GM19397 (cell line): ENCODE data around the gene SUSD3.
A peak's percentile ranks its signal among the peaks of the same experiment; 100 is the strongest.
"Not testable (repeated sequence)": the region's sequence is repeated elsewhere in the genome, so short reads cannot be mapped to it uniquely, and the experiment has no call there.

ENCODE experiments used
- ATAC-seq: cut with Tn5 transposase; IDR thresholded peaks from one replicate; pipeline ENCODE4 v1.9.1; 2021; ENCODE audit warnings: mild to moderate bottlenecking, moderate library complexity; ENCODE audit not compliant: unreplicated experiment

The SUSD3 gene

GRCh38 chr9:93058355-93059010 is at the start of gene SUSD3:
Gene SUSD3 (plus strand): TSS chr9:93058701. CDS start chr9:93058743, 42 bp downstream.
- ATAC-seq, result peak; percentile 58

GRCh38 chr9:93009337-93010015 is 49.0 kb upstream of the SUSD3 start:
- no peak for ATAC-seq

- no peak for ATAC-seq
These were observed 48.4 kb upstream of the SUSD3 start for GRCh38 chr9:93010056-93010455.

DNA sequence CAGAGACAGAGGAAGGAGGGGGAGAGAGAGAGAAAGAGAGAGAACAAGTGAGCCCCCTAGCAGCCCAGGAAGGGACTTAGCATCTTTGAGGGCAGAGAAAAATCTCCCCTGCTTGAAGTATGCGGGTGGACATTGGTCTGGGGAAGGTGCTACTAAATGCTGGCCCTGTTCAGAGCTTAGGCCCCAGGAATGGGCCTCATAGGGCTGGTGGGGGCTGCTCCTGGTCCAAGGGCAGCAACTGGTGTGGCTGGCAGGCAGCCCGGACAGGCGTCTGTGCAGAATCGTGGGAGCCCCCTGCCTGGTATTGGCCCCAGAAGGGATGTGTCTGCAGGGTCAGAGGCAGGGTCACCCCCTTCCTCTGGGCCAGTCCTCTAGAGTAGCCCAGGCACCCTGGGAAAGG is 47.8 kb upstream of the SUSD3 start:
- no peak for ATAC-seq

DNA sequence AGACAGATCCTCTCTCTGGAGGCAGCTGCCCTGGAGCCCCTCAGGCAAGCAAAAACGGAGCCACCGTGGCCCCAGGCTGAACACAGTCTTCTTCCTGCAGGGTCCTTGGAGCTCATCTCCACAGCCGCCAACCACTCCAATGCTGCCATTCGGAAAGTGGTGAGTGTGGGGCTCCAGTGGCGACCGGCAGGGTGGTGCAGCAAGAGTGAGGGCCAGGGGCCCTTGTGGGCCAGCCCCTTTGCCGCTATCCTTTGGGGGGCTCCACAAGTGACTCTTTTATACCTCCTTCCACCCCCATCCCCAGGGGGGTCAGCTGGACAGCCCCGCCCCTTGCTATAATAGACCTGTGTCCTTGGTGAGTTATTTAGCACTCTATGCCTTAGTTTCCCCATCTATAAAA is 47.4 kb upstream of the SUSD3 start:
- ATAC-seq, result no peak

GRCh38 chr9:93012963-93013855 is 45.3 kb upstream of the SUSD3 start:
- no peak for ATAC-seq

- ATAC-seq, result no peak
These were observed 44.5 kb upstream of the SUSD3 start for GRCh38 chr9:93013856-93014582.

DNA sequence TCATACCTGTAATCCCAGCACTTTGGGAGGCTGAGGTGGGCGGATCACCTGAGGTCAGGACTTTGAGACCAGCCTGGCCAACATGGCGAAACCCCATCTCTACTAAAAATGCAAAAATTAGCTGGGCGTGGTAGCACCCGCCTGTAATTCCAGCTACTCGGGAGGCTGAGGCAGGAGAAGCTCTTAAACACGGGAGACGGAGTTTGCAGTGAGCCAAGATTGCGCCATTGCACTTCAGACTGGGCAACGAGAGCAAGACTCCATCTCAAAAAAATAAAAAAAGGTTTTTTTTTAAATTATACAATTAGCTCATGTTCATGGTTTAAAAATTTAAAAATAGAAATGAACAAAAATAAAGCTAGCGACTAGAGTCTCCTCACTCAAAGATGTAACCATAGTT is 43.3 kb upstream of the SUSD3 start:
- ATAC-seq, result not testable (repeated sequence)

DNA sequence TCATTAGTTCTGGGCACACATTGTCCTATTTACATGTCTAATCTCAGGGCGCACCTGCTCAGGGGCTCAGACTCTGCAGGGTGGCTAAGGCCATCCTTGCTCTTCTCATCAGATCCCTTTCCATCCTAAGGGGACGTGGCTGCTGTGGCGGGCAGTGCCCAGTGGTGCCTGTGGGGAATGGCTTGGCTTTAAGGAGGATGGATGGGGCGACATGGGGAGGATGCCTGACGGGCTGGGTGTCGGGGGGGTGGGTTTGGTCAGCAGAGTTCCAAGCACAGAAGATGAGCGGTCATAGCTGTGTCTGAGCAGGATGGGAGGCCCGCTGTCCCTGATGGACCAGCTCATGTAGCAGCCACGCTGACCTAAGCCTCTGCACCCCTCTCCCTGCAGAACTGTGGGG is 40.9 kb upstream of the SUSD3 start:
- ATAC-seq, result no peak

DNA sequence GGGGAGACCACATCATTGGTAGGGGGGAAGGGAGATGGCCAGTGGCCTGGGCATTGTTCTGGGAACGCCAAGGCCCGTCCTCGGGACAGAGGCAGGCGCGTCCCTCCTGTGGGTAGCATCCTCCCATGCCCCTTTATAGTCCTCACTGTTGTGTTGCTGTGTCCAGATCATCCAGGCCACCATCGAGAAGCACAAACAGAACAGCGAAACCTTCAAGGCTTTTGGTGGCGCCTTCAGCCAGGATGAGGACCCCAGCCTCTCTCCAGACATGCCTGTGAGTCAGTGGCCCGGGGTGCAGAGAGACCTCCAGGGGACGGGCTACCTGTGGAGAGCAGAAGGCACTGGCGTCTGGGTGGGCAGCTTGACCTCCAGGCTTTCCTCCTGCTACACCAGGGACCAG is 38.4 kb upstream of the SUSD3 start:
- no peak for ATAC-seq

- no peak for ATAC-seq
These were observed 37.5 kb upstream of the SUSD3 start for GRCh38 chr9:93020771-93021670.

DNA sequence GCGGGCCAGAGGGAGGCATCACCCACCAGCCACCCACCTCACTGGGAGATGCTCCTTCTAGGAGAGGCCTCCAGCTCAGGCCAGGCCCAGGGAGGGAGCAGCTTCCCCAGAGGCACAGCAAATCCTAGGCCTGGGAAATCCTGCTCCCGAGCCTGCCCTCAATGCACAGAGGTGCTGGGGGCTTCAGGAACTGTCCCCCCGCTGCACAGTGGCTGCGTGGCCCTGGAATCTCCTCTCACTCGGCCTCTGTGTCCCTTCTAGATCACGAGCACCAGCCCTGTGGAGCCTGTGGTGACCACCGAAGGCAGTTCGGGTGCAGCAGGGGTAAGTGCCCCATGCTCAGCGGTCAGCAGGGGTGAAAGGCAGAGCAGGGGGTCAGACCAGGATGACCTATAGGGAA is 36.4 kb upstream of the SUSD3 start:
- no peak for ATAC-seq

DNA sequence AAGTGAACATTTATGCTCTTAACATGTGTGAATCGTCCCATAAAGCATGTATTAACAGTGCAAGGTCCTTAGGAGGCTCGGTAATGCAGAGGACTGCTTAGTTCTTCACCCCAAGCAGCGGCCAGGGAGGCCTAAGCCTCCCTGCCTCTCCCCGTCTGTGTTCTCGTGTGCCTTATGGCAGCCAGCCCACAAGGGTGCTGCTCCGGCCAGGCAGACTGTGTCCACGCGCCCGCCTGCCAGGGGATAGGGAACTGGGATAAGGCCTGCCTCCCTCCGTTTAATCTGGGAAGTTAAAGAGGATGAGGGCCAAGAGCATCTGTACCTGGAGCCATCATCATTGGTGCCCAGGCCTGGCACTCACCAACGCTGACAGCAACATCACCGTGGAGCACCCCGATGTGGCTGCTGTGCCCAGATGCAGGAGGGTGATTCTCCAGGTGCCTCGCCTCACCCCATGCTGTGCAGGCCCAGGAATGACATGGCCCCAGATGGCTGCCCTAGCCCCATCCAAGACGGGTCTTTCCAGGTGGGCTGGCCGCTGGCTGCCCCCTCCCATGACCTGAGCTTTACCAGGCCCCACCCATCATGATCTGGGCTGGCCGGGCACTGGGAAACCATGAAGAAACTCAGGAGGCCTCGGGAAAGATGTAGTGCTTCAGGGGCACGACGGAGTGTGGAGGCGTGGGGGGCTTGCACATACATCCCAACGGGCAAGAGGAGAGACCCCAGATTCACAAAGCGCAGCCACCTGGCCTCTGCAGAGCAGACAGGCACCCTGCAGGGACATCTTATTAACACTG is 35.6 kb upstream of the SUSD3 start:
- no peak for ATAC-seq

DNA sequence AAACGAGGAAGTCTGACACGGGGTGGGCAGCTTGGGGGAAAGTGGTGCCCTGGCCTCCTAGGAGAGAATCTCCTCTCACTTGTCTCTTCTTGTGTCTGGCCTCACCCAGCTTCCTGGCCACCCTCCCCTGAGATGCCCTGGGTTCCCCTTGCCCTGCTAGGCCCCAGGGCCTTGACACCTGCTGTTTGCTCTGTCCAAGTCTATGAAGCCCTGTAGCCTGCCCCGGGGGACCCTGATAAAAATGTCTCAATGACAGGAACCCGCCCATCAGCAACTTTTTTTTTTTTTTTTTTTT is 35.0 kb upstream of the SUSD3 start:
- ATAC-seq, result no peak

GRCh38 chr9:93024646-93024910 is 33.9 kb upstream of the SUSD3 start:
- ATAC-seq, result no peak

GRCh38 chr9:93024986-93025630 is 33.4 kb upstream of the SUSD3 start:
- ATAC-seq, result no peak

DNA sequence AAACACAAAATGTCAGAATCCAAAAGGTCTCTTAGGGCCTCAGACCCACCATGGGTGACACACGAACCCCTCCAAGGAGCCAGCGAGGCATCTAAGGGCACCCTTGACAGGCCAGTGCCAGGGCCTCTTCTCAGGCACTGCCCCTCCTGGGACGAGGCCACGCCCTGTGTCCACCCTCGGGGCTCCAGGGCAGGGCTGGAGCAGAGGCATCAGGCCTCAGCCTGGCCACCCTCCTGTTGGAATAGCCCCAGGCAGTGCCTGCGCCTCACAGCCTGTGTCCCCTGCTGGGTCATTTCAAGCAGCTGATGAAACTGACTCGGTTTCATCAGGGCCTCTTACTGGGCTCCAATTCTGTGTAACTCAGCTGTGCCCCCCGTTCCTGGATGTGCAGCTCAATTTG is 32.8 kb upstream of the SUSD3 start:
- no peak for ATAC-seq

DNA sequence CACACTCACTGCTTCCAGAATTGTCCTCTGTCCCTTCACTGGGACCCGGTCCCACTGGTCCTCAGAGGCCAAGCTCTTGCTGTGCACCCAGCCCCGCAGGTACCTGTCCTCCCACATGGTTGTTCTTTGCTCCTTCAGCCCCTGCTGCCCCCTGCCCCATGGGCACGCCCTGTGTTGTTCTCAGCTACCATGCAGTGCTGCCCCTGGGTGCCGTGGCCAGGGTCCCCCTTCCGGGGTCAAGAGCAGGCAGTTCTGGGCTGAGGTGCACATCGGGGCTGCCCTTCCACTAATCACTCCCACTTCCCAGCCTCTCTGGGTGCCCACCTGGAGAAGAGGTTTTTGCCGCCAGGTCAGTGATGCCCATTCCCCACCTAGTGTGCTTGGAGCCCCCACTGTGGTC is 31.9 kb upstream of the SUSD3 start:
- ATAC-seq, result no peak

GRCh38 chr9:93027750-93028149 is 30.8 kb upstream of the SUSD3 start:
- ATAC-seq, result no peak
